HG03439 (cell line): ENCODE results near the gene RPS15.
"Not testable (repeated sequence)": the region's sequence is repeated elsewhere in the genome, so short reads cannot be mapped to it uniquely, and the experiment has no call there.

Experiments used
- ATAC-seq: cut with Tn5 transposase; IDR thresholded peaks from one replicate; pipeline ENCODE4 v1.9.1; 2021; ENCODE audit warnings: mild to moderate bottlenecking, moderate library complexity; ENCODE audit not compliant: unreplicated experiment

RPS15 gene

GRCh38 chr19:1467215-1467489 is 29.0 kb downstream of the RPS15 start:
- no peak for ATAC-seq

- ATAC-seq, result no peak
Measured at GRCh38 chr19:1467490-1468273, 29.5 kb downstream of the RPS15 start.

- no peak for ATAC-seq
Measured at GRCh38 chr19:1468274-1468820, 30.2 kb downstream of the RPS15 start.

- ATAC-seq, result no peak
Measured at GRCh38 chr19:1468821-1469254, 30.6 kb downstream of the RPS15 start.

GRCh38 chr19:1469255-1470054 is 31.3 kb downstream of the RPS15 start:
- no peak for ATAC-seq

- ATAC-seq, result no peak
Measured at GRCh38 chr19:1470055-1470304, 31.8 kb downstream of the RPS15 start.

- no peak for ATAC-seq
Measured at GRCh38 chr19:1470305-1471009, 32.3 kb downstream of the RPS15 start.

GRCh38 chr19:1471010-1471514 is 32.9 kb downstream of the RPS15 start:
- ATAC-seq, result no peak

GRCh38 chr19:1471515-1472160 is 33.4 kb downstream of the RPS15 start:
- ATAC-seq, result no peak

- ATAC-seq, result no peak
Measured at GRCh38 chr19:1472231-1473084, 34.3 kb downstream of the RPS15 start.

- ATAC-seq, result no peak
Measured at GRCh38 chr19:1473085-1473851, 35.1 kb downstream of the RPS15 start.

GRCh38 chr19:1474011-1474764 is 36.0 kb downstream of the RPS15 start:
- no peak for ATAC-seq

GRCh38 chr19:1474765-1475351 is 36.7 kb downstream of the RPS15 start:
- ATAC-seq, result no peak

GRCh38 chr19:1475751-1476437 is 37.7 kb downstream of the RPS15 start:
- ATAC-seq, result no peak

GRCh38 chr19:1477056-1477455 is 38.9 kb downstream of the RPS15 start:
- not testable (repeated sequence) for ATAC-seq

GRCh38 chr19:1478934-1479707 is 40.9 kb downstream of the RPS15 start, which contains the start of gene C19orf25:
Gene C19orf25 (minus strand): TSS chr19:1479215. CDS start chr19:1478903, 312 bp downstream.
- peak; percentile 85 for ATAC-seq
